Erythroblast (primary cell): ENCODE measurements around the gene MON1B.

ENCODE experiments used
- GATA1 ChIP-seq: IDR thresholded peaks from 2 replicates; pipeline ENCODE4 v1.6.1; 2011; ENCODE audit warnings: low read depth, mild to moderate bottlenecking, control low read depth, low read length, moderate library complexity
- POLR2A ChIP-seq: IDR thresholded peaks from 2 replicates; pipeline ENCODE4 v1.6.1; 2011; ENCODE audit warnings: mild to moderate bottlenecking, low read length

DNA sequence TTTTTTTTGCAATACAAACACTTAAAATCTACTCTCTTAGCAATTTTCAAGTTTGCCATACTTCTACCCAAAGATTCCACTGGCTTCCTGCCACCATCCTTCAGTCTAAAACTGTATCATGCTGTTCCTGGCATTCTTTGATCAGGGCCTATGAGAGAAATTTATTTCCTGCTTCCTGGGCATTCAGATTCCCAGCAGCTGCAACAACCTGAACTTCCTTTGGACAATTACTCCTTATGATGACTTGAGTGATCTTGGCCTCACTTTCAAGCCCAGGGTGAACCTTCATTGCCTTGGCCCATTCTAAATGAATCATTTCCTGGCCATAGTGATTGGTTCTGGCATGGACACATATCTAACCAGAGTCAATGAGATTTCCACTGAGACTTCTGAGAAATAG lies 18.0 kb upstream of the MON1B start:
- no peak for TF ChIP-seq POLR2A
- no peak for TF ChIP-seq GATA1
